ENCODE results near the gene CCDC134.

Gene CCDC134

GRCh38 chr22:41787331-41787730 is 13.1 kb upstream of the CCDC134 start:
- no peak for DNase-seq

DNA sequence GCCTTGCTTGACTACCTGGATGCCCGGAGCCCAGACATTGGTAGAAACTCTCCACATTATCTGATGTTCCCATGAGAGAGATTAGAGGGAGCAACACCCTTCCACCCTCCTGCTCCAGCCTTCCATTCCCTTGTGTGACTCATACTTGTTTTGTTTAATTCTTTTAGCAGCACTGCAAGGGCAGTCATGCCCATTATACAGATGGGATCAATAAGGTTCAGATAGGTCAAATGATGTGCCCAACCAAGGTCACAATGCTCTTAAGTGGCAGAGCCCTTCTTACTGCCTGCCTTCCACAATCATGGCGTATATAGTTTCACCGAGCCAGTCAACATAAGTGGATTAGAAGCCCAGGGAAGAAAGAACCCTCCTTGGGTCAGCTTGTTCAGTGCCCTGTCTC is 6.6 kb upstream of the CCDC134 start:
- no peak for DNase-seq

- DNase-seq: no peak
Measured at GRCh38 chr22:41798736-41799135, 1.7 kb upstream of the CCDC134 start.

DNA sequence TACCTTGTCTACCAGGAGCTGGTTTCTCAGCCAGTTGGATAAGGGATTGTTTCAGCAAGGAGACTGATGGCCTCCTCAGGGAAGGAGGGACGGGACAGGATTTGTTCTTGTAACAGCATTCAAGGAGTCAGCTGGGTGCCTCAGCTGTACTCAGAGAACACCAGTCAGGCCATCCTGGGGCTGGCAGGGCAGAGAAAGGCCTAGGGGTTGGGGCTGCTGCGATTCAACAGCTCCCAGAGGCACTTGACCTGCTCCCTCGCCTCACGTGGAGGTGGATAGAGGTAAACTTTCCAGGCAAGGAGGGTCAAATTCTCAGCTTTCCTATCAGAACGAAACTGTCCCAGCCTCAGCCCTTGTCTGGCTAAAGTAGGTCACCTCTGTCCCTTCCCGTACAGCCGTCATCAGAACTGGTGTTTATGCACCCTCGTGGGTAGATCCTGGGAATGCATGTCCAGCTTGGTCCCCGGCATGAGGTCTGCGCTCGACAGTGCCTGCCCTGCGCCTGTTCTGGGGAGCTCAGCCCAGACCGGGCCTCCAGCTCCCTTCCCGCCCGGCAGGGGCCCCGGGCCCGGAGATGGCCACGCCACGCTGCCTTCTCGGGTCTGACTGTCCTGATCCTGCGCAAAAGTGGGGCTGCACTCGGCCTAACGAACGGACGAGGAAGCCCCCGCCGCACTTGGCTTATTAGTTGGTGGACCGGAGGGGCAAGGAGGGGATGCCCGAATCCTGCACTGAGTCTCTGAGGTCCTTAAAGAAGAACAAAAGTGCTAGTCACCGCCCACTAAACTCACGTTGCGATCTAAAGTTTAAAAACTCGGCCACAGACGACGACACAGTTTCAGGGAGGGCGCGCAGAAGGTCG is 762 bp upstream of the CCDC134 start:
- peak in 1 of 5 experiments; percentile 13 for DNase-seq

GRCh38 chr22:41801147-41801819 is 804 bp downstream of the CCDC134 start:
- peak in 1 of 5 experiments; percentile 10 for DNase-seq

DNA sequence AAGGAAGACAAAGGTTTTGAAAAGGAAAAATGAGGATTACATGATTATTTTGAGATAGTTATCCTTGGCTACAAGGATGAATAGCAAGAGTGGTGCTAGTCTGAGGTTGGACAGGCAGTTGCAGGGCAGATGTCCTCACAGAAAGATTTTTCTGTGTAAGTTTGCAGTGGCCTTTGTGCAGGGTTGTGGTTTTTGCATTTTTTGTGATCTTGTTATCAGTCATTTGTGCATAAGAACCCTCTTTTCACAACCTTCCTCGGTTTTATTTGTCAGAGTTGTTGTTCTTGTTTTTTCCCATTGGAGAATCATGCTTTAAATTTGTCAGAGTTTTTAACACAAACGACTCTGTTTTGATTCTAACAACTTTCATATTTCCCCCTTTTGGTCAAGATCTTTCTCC is 1.4 kb downstream of the CCDC134 start:
- peak in 1 of 5 experiments; percentile 63 for DNase-seq

DNA sequence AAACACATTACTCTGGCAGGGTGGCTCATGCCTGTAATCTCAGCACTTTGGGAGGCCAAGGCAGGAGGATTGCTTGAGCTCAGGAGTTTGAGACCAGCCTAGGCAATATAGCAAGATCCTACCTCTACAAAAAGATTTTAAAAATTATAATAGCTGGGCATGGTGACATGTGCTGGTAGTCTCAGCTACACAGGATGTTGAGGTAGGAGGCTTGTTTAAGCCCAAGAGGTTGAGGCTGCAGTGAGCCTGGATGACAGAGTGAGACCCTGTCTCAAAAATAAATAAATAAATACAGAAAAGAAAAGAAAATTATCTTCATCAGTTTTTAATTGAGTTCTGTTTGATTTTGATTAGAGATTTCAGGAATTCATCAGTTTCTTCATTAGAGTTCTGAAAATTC is 5.2 kb downstream of the CCDC134 start:
- peak in 1 of 5 experiments; percentile 68 for DNase-seq

GRCh38 chr22:41808400-41808799 is 7.9 kb downstream of the CCDC134 start:
- no peak for DNase-seq

- DNase-seq: no peak
Measured at GRCh38 chr22:41810022-41810421, 9.5 kb downstream of the CCDC134 start.

DNA sequence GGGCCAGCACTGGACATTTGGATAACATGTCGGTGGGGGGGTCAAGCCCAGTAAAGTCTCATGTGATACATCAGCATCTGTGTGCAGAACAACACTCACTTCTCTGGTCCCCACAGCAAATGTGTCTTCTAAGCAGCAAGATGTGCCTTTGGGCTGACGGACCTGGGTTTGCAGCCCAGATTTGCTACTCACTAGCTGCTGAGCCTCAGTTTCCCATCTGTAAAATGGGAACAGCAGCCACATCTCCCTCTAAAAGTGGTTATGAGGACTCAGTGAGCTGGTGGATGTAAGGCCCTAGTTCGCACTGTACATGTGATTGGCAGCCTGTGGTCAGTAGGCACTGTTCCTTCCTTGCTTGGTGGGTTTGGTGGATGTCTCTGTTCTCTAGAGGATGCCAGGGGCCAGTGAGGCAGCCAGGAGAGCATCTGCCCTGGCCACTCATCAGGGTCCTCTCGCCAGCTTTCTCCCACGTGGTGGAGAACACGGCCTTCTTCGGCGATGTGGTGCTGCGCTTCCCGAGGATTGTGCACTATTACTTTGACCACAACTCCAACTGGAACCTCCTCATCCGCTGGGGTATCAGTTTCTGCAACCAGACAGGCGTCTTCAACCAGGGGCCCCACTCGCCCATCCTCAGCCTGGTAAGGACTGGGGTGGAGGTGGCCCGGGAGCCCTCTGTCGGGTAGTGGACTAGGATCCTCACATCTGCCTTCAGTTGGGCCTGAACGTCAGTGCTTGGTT is 12.5 kb downstream of the CCDC134 start:
- DNase-seq: no peak

- no peak for DNase-seq
Measured at GRCh38 chr22:41813726-41814410, 13.4 kb downstream of the CCDC134 start.

DNA sequence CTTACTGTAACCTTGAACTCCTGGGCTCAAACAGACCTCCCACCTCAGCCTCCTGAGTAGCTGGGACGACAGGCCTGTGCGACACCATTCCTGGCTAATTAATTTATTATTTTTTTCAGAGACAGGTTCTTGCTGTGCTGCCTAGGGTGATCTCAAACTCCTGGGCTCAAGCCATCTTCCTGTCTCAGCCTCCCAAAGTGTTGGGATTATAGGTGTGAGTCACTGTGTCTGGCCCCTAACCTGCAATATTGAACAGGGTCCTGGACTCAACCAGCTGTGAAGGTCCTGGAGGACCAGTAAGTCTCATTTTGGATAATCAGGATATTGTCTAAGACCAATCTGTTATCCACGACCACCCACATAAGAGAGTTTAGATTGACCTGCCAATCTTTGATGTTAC is 15.2 kb downstream of the CCDC134 start:
- no peak for DNase-seq

DNA sequence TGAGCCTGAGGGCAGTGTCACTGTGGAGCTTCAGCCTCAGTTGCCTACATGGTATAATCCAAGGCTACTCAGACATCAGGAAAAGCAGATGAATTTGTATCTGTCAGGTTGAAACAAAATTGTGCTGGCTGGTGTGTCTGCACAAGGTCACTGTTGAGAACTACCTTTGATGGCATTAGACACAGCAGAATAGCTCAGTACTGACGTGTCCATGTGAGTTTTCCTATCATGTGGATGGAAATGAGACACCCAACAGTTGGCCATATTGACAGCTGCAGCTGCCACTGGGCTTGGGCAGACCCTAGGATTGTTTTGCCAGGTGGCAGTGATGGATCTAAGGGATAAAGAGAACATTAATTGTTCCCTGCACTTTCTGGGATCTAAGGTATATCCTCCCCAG is 15.8 kb downstream of the CCDC134 start:
- no peak for DNase-seq

DNA sequence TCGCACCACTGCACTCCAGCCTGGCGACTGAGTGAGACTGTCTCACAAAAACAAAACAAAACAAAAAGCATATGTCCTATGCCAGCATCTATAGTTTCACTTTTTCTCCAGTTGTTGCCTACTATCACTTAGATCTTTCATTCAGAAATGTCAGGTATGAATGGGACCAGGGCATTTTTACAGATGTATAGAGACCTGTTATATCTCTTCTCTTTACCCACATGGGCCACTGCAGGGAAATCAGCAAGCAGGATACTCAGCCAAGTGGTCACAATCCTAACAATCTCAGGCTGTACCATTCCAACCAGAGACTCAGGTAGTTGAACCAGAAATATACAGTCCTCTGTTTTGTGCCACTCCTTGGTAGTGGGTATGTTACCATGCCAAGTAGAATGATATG is 16.4 kb downstream of the CCDC134 start:
- DNase-seq: peak in 1 of 5 experiments; percentile 30

DNA sequence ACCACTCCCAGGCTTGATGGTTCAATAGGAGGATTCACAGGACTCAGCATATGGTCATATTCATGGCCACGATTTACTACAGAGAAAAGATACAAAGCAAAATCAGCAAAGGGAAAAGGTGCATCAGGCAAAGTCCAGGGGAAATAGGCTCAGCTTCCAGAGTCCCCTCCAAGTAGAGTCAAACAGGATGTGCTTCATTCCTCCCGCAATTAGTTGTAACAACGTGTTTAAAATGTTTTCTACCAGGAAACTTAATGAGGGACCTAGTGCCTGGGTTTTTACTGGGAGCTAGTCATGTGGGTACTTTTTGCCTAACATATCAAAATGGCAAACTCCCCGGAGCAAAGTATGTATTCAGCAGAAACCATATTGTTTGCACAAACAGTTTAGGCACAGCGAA is 17.5 kb downstream of the CCDC134 start:
- no peak for DNase-seq

DNA sequence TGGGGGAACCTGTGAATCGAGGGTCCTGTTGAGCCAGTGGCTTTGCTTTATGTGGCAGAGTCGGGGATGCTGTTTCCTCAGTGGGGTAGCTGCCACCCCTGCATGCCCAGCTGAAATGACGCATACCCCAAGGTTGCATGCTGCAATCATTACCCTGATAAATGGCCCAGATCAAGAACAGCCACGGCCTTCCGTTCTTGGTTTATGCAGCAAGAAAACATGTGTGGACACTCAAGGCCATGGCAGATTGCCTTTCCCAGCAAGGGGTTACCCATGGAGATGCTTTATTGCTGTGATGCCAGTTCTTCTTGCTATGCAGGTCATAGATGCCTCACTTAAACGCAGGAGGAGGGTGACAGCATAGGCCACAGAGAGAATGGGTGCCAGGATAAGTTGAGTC is 18.1 kb downstream of the CCDC134 start:
- no peak for DNase-seq

- no peak for DNase-seq
Measured at GRCh38 chr22:41819257-41819656, 18.8 kb downstream of the CCDC134 start.

- DNase-seq: no peak
Measured at GRCh38 chr22:41820447-41820846, 20.0 kb downstream of the CCDC134 start.

DNA sequence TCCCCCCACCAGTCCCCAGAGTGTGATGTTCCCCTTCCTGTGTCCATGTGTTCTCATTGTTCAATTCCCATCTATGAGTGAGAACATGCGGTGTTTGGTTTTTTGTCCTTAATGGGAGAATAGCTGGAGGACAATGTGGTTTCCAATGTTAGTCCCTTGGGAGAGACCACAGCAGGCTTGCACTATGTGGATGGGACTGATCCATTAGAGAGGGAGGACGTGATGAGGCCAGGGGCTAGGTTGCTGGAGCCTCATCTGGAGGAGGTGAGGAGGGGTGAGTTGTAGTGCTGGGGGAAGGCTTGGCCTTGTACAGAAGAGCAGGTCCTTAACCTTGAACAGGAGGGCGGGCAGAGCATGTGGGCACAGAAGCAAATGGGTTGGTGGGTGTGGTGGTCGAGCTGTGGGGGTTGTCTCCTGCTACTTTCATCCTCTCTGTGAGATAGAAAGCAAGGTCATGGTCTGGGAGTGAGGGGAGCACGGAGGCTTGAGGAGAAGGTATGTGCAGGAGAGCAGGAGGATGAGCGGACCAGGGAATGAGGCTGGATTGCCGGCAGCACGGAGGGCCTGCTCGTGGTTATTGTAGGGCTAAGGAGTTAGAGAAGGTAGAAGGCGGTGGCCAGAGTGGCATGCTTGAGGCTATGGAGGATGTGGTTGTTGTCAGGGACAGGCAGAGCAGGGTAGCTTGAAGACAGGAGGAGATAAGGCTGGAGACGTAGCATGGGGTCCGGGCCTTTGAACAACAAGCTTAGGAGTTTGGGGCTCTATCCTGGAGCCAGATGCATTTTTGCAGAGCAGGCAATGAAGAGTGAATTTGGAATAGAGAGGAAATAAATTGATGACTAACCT is 21.2 kb downstream of the CCDC134 start:
- no peak for DNase-seq

- DNase-seq: peak in 2 of 5 experiments; percentile 63 to 70
Measured at GRCh38 chr22:41822317-41823057, 22.0 kb downstream of the CCDC134 start.

GRCh38 chr22:41823797-41824196 is 23.3 kb downstream of the CCDC134 start:
- no peak for DNase-seq

Measured in T-helper 2 cell (primary cell).